GM18519 (cell line): Measurements from ENCODE around the gene IFNB1.
A peak's percentile ranks its signal among the peaks of the same experiment; 100 is the strongest.

Source experiments
- ATAC-seq: cut with Tn5 transposase; IDR thresholded peaks from one replicate; pipeline ENCODE4 v1.9.1; 2021; ENCODE audit warnings: mild to moderate bottlenecking, moderate library complexity; ENCODE audit not compliant: unreplicated experiment, low FRiP score

Gene IFNB1

GRCh38 chr9:21075484-21075883 lies 2.3 kb downstream of the IFNB1 start:
- ATAC-seq: no peak

DNA sequence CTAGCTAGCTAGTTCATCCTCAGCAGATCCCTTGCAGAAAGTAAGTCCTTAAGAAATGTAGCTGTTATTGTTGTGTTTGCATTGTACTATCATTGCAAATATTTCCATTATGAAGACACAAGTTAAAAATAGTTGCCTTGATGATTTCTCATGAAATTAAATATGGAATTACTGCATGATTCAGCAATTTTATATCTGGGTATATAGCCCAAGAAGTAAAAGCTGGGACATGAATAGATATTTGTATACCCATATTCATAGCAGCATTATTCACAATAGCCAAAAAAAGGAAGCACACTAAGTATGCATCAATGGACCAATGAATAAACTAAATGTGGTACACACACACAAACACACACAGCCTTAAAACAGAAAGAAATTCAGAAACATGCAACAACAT lies 6.8 kb downstream of the IFNB1 start:
- ATAC-seq: no peak

GRCh38 chr9:21070171-21070571 lies 7.6 kb downstream of the IFNB1 start:
- no peak for ATAC-seq

DNA sequence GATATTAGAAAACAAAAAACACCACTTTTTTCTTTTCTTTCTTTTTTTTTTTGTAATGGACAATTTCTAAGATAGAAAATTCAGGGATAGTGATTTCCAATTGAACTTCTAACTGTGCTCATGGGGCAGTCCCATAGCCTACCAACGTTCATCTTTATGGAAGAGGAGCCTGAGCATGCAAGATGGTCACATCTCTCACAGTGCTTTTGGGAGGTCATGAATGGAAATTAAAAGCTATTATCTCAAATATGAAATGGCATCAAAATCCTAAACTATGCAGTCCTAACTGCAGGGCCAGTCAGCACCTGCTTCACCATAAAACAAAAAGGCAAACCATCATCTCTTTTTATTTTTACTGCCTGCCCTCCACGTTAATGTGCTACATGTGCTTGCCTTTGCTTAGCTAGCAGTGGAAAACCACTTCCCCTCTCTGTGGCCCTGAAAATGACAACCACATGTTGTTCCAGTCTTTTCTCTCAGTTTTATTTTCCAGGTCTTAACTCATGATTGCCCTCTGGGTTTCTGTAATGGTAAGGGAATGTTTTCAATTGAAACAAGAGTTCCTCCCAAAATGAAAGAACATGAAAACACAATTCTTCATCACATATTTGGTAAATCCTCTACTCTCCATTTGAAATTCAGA lies 16.7 kb downstream of the IFNB1 start:
- peak; percentile 44 for ATAC-seq

DNA sequence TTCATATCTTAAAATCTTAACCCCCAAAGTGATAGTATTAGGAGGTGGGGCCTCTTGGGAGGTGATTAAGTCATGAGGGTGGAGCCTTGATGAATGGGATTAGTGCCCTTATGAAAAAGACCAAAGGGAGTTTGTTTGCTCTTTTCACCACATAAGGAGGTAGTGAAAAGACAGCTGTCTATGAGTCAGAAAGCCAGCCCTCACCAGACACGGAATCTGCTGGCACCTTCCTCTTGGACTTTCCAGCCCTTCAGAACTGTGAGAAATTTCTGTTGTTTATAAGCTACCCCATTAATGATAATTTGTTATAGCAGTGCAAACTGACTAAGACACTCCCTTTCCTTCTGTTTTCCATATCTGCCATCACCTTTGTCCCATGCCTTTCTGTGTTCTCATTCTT lies 20.8 kb downstream of the IFNB1 start:
- ATAC-seq: no peak

DNA sequence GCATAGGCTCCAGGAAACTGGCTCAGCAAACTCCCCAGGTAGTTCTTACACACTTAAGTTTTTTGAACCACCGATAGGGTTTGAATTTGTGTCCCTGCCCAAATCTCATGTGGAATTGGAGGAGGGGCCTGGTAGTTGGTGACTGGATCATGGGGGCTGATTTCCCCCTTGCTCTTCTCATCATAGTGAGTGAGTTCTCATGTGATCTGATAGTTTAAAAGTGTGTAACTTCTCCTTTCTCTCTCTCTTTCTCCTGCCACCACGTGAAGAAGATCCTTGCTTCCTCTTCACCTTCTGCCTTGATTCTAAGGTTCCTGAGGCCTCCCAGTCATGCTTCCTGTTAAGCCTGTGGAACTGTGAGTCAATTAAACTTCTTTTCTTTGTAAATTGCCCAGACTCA lies 23.9 kb downstream of the IFNB1 start:
- no peak for ATAC-seq

- no peak for ATAC-seq
These were observed 30.5 kb downstream of the IFNB1 start for GRCh38 chr9:21047281-21047691.

GRCh38 chr9:21043841-21044240 lies 33.9 kb downstream of the IFNB1 start:
- no peak for ATAC-seq

DNA sequence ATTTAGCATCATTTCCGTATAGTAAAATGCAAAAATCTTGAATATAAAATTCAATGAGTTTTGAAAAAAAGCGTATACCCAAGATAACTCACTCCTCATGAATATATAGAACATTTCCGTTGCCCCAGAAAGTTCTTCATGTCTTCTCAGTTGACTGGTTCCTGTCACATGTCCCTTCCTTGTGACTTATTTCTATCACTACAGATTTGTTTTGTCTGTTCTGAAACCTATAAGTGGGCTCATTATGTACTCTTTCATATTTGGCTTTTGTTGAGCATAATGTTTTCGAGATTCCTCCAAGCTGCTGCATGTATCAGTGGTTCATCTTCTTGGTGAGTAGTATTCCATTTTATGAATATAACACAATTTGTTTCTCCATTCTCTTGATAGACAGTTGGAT lies 35.3 kb downstream of the IFNB1 start:
- no peak for ATAC-seq

DNA sequence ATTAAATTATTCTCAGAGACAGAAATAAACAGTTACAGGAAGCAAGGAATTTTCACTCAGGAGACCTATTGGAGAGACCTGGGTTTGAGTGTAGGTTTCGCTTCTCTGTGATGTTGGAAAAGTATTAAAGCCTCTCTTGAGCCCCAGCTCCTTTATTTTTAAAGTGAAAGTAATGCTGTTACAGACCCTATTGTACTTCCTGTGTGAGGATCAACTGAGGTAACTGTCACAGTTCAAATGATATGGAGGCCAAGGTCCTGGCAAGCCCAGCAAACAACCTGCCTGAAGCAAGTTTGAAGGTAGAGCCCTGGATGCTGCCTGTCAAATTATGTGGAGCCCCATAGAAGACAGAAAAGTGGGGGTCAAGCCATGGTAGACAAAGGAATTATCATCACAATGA lies 38.4 kb downstream of the IFNB1 start:
- no peak for ATAC-seq

DNA sequence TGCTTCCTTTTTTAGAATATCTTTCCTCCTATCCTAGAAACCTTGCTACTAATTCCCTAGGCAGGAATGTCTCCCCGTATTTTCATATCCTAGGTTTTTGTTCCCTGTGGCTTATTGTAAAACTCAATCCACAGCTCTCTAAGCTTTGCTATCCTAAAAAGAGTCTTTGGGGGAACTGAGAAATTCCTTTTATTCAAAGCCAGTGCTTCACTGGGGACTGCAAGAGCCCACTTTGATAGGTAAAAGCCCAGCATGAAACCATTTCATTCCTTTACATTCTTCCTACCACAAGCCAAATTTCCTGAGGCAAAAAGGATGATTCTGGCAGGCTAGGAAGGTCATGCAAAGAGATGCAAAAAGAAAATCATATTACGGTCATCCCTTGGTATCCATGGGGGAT lies 40.5 kb downstream of the IFNB1 start:
- no peak for ATAC-seq

- ATAC-seq: no peak
These were observed 45.9 kb downstream of the IFNB1 start for GRCh38 chr9:21031808-21032183.

GRCh38 chr9:21031091-21031807 lies 46.5 kb downstream of the IFNB1 start, which contains the start of gene HACD4:
Gene HACD4 (minus strand): TSS chr9:21031640. CDS start chr9:21031590, 50 bp downstream.
- ATAC-seq: peak; percentile 42

GRCh38 chr9:21030389-21031035 lies 47.2 kb downstream of the IFNB1 start:
- peak; percentile 86 for ATAC-seq

DNA sequence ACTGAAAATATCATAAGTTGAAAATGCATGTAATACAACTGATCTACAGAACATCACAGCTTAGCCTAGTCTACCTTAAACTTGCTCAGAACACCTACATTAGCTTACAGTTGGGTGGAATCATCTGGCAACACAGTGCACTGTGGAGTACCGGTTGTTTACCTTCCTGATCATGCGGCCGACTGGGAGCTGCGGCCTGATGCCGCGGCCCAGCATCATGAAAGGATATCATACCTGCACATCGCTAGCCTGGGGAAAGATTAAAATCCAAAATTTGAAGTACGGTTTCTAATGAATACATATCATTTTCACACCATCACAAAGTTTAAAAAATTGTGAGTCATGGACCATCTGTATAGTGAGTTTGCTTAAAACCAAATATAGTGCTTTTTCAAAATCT lies 48.1 kb downstream of the IFNB1 start:
- no peak for ATAC-seq

DNA sequence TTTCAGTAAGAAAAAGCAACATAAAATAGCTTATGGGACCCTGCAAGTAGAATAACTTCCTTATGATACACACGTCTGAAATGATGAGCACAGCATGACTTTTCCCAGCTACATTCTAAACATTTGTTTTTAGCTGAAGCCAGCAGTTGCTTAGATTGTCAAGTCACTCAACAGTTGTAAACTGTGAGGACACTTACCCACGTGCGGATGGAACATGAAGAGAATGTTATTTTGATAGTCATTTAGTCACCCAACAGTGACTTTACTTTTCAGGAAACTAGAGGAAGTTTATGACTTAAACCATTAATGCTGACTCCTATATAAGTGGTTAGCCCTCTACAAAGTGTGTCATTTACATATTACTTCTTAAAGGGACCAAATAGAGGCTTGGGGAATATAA lies 49.3 kb downstream of the IFNB1 start:
- no peak for ATAC-seq

GRCh38 chr9:21027295-21027694 lies 50.4 kb downstream of the IFNB1 start:
- ATAC-seq: no peak
